Esophagus muscularis mucosa (tissue), 4 donors: ENCODE results near the gene FJX1. TPM values are rescaled to one million over a fixed set of nuclear protein-coding genes. Genes with fewer than 3 reads are reported as not detected.
"Not testable (repeated sequence)": the region's sequence is repeated elsewhere in the genome, so short reads cannot be mapped to it uniquely, and the experiment has no call there.

Source experiments
- DNase-seq: peaks from one replicate; pipeline ENCODE4 v3.0.0-alpha.2; 2017; ENCODE audit errors: extremely low spot score
- H3K27ac ChIP-seq, 4 donors: fragments of 200-600 bp; sonication (generic); replicated peaks in 1 of 4; 1 replicate in 3 of 4; 2 replicates in 1 of 4; pipeline ENCODE4 v1.5.1; 2016 to 2019; ENCODE audit warnings: mild to moderate bottlenecking in 1 of 4
- H3K27me3 ChIP-seq, 4 donors: fragments of 200-600 bp; sonication (generic); one replicate each; pipeline versions ENCODE4 v1.5.1 to v1.6.0; 2016 to 2019
- H3K36me3 ChIP-seq, 4 donors: fragments of 200-600 bp; sonication (generic); one replicate each; pipeline ENCODE4 v1.5.1; 2016 to 2019
- H3K4me1 ChIP-seq, 4 donors: fragments of 200-600 bp; sonication (generic); one replicate each; pipeline ENCODE4 v1.5.1; 2016 to 2019
- H3K4me3 ChIP-seq, 4 donors: fragments of 200-600 bp; sonication (generic); 1 replicate in 2 of 4; 2 replicates in 2 of 4; pipeline ENCODE4 v1.5.1; 2016 to 2019; ENCODE audit warnings: mild to moderate bottlenecking in 4 of 4, moderate library complexity in 1 of 4
- H3K9me3 ChIP-seq, 4 donors: fragments of 200-600 bp; sonication (generic); 1 replicate in 3 of 4; 2 replicates in 1 of 4; pipeline ENCODE4 v1.5.1; 2016 to 2019
- EP300 ChIP-seq: sonication (generic); formaldehyde crosslinking; IDR thresholded peaks from one replicate; pipeline ENCODE4 v1.6.1; 2017; ENCODE audit warnings: antibody characterized with exemption
- POLR2A ChIP-seq: fragments of 450-650 bp; IDR thresholded peaks from one replicate; pipeline ENCODE4 v1.6.1; 2017; ENCODE audit warnings: antibody characterized with exemption, moderate library complexity, mild to moderate bottlenecking, low read depth
- POLR2AphosphoS5 ChIP-seq, 2 donors: sonication (generic); formaldehyde crosslinking; IDR thresholded peaks; one replicate each; pipeline ENCODE4 v1.6.1; 2017; ENCODE audit warnings: antibody characterized with exemption in 2 of 2
- WGBS: methylation state at CpG from one replicate; pipeline ENCODE4 v1.1.5; 2018; 5-methylcytosine and 5-hydroxymethylcytosine counted together
- intact Hi-C: fragments of 100-400 bp; cut with DNase I; formaldehyde crosslinking; loops from one replicate; pipeline ENCODE4 v1.15.1; 2023
- total RNA-seq, 4 donors: library from RNA; depleted of rRNA; stranded (reverse); fragments of >200 nt; gene quantifications; one replicate each; pipeline versions ENCODE4 v1.1.0 to v1.2.1, GENCODE V29; 2016
- TF ChIP-seq, protein P1 (sequence below), 3 experiments: fragments of 200-600 bp in 2 of 3; fragments of 450-650 bp in 1 of 3; sonication (generic) in 2 of 3; IDR thresholded peaks; one replicate each; pipeline ENCODE4 v1.5.1; 2017 to 2019; ENCODE audit warnings: antibody characterized with exemption in 3 of 3, mild to moderate bottlenecking in 2 of 3, moderate library complexity in 1 of 3

The FJX1 gene
- total RNA-seq, 4 donors from 2014 or later = 2.1 to 18.1 (median 6.5) TPM

DNA sequence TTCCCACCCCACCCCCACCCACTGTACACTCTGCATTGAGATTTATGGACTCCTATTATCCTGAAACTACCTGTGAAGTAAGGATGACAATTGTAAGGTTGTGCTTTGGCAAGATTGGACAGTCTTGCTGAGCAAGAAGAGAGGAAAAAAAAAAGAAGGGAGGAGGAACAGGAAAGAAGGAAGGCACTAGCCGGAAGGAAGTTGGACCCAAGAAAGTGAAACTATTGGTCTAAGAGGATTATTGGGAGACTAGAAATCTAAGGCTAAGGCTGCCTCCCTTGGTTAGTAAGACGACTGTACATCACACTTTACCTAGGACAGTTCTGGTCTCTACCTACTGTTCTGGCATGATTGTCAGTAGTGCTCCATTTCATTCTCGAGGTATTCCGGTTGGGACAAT, 32.2 kb downstream of the FJX1 start:
- 81% methylated on average over 4 of the region's 4 CpGs for WGBS
- TF ChIP-seq POLR2AphosphoS5 (IDR thresholded peaks at IDR 0.05) = no peak
- TF ChIP-seq, protein P1, sequence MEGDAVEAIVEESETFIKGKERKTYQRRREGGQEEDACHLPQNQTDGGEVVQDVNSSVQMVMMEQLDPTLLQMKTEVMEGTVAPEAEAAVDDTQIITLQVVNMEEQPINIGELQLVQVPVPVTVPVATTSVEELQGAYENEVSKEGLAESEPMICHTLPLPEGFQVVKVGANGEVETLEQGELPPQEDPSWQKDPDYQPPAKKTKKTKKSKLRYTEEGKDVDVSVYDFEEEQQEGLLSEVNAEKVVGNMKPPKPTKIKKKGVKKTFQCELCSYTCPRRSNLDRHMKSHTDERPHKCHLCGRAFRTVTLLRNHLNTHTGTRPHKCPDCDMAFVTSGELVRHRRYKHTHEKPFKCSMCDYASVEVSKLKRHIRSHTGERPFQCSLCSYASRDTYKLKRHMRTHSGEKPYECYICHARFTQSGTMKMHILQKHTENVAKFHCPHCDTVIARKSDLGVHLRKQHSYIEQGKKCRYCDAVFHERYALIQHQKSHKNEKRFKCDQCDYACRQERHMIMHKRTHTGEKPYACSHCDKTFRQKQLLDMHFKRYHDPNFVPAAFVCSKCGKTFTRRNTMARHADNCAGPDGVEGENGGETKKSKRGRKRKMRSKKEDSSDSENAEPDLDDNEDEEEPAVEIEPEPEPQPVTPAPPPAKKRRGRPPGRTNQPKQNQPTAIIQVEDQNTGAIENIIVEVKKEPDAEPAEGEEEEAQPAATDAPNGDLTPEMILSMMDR (IDR thresholded peaks at IDR 0.05) = no peak
- no peak for TF ChIP-seq POLR2A
- TF ChIP-seq EP300 = no peak

GRCh38 chr11:35651263-35651662, 33.0 kb downstream of the FJX1 start:
- Histone ChIP-seq H3K9me3 (no peaks in the 10 kb centered on the region), H3K27me3 (peaks cover 0 to 11% (median 0%) of the 10 kb centered on the region in 4 donors), H3K36me3 (no peaks in the 10 kb centered on the region), H3K4me1 (no peaks in the 10 kb centered on the region), H3K27ac (no peak overlapping the region), H3K4me3 (no peak overlapping the region)
- TF ChIP-seq POLR2AphosphoS5 (IDR thresholded peaks at IDR 0.05) = no peak
- TF ChIP-seq, protein P1 (IDR thresholded peaks at IDR 0.05) = no peak
- TF ChIP-seq POLR2A = no peak
- TF ChIP-seq EP300 = no peak
- 89% methylated on average over 3 of the region's 3 CpGs for WGBS
- intact Hi-C loops = no loop called here
- DNase-seq = no peak

More for the DNA sequence above, 32.2 kb downstream of the FJX1 start:
- no peaks in the 10 kb centered on the region for H3K4me1 ChIP-seq
- intact Hi-C loops = no loop called here
- no peaks in the 10 kb centered on the region for H3K9me3 ChIP-seq
- peaks cover 0 to 4% (median 0%) of the 10 kb centered on the region in 4 donors for H3K27me3 ChIP-seq
- no peak for DNase-seq
- no peak overlapping the region for H3K4me3 ChIP-seq
- no peak overlapping the region for H3K27ac ChIP-seq
- no peaks in the 10 kb centered on the region for H3K36me3 ChIP-seq

- H3K27ac ChIP-seq, H3K4me3 ChIP-seq, H3K36me3 ChIP-seq, DNase-seq, H3K4me1 ChIP-seq, H3K9me3 ChIP-seq, intact Hi-C loops: not testable (repeated sequence)
- 96% methylated on average over 5 of the region's 5 CpGs for WGBS
- peaks cover 0 to 14% (median 0%) of the 10 kb centered on the region in 4 donors for H3K27me3 ChIP-seq
These were observed 34.5 kb downstream of the FJX1 start for GRCh38 chr11:35652786-35653185.

- H3K4me1 ChIP-seq = no peaks in the 10 kb centered on the region
- H3K27me3 ChIP-seq = peaks cover 0 to 16% (median 0%) of the 10 kb centered on the region in 4 donors
- H3K36me3 ChIP-seq = no peaks in the 10 kb centered on the region
- no peaks in the 10 kb centered on the region for H3K9me3 ChIP-seq
- intact Hi-C loops = no loop called here
- 43% methylated on average over 6 of the region's 6 CpGs for WGBS
- DNase-seq = no peak
- no peak overlapping the region for H3K27ac ChIP-seq
- no peak for TF ChIP-seq POLR2AphosphoS5 (IDR thresholded peaks at IDR 0.05)
- no peak for TF ChIP-seq POLR2A
- no peak for TF ChIP-seq EP300
- TF ChIP-seq, protein P1 (IDR thresholded peaks at IDR 0.05) = no peak
- no peak overlapping the region for H3K4me3 ChIP-seq
These were observed 36.5 kb downstream of the FJX1 start for GRCh38 chr11:35654711-35655110.

DNA sequence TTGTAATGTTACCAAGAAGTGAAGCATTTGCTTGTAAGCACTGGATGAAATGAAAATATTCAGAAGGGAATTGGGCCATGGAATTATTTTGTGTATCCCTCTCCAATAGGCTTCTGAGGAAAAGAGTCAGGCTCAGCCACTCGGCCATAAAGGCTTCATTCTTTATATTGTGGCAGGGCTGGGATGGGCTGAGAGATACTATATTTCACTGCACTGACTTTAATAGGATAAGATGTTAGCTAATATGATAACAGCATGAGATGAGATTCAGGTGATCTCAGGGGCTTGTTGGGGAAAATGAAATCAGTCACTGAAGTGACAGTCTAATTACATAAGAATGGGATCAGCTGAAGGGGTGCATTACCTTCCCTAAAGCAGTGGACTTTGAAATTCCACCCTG, 37.0 kb downstream of the FJX1 start:
- Histone ChIP-seq H3K9me3 (no peaks in the 10 kb centered on the region), H3K27me3 (peaks cover 0 to 16% (median 0%) of the 10 kb centered on the region in 4 donors), H3K4me1 (no peaks in the 10 kb centered on the region), H3K27ac (no peak overlapping the region), H3K4me3 (no peak overlapping the region), H3K36me3 (no peaks in the 10 kb centered on the region)
- no peak for DNase-seq
- TF ChIP-seq, protein P1 (IDR thresholded peaks at IDR 0.05) = no peak
- no peak for TF ChIP-seq POLR2AphosphoS5 (IDR thresholded peaks at IDR 0.05)
- no peak for TF ChIP-seq EP300
- no peak for TF ChIP-seq POLR2A
- intact Hi-C loops = no loop called here
- 71% methylated on average over 1 of the region's 1 CpG for WGBS
